HPDE6-E6E7 (cell line): ENCODE results near the gene HIPK4.
A peak's percentile ranks its signal among the peaks of the same experiment; 100 is the strongest.
"Not testable (repeated sequence)": the region's sequence is repeated elsewhere in the genome, so short reads cannot be mapped to it uniquely, and the experiment has no call there.

Experiments
- DNase-seq: peaks from one replicate; pipeline ENCODE4 v3.0.0; 2011; ENCODE audit warnings: missing footprints; ENCODE audit errors: extremely low spot score

The HIPK4 gene, protein sequence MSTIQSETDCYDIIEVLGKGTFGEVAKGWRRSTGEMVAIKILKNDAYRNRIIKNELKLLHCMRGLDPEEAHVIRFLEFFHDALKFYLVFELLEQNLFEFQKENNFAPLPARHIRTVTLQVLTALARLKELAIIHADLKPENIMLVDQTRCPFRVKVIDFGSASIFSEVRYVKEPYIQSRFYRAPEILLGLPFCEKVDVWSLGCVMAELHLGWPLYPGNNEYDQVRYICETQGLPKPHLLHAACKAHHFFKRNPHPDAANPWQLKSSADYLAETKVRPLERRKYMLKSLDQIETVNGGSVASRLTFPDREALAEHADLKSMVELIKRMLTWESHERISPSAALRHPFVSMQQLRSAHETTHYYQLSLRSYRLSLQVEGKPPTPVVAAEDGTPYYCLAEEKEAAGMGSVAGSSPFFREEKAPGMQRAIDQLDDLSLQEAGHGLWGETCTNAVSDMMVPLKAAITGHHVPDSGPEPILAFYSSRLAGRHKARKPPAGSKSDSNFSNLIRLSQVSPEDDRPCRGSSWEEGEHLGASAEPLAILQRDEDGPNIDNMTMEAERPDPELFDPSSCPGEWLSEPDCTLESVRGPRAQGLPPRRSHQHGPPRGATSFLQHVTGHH

DNA sequence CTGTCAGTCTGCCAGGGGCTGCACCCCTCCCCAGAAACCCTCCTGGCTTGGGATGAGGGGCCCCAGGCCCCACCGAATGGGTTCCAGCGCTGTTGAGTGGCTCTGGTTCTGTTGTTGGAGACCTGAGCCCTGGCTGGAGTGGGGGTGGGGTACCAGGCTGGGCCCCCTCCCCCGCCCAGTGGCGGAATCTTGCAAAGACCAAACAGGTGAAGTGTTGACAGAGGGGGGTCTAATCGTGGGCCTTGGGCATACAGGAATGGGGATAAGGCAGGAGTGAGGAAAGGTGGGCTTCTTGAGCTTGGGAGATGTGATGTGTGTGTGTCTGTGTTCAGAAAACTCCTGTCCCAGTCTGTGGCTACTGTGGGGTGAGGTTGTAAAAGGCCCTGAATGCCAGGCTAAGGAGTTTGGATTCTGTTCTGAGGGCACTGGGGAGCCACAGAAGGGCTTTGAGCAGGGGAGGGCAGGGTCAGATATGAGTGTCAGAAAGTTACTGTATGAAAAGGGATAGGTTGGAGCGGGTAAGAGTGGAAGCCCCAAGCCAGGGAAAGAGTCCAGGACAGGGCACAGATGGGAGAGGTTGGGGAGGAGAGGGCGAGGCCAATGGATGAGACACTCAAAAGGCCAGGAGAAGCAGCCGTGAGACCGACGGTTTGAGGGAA lies at the start of gene HIPK4:
Gene HIPK4 (minus strand): TSS at position 98 of the 659 bp plus-strand sequence. CDS start 279 bp downstream, outside the sequence.
- no peak for DNase-seq

DNA sequence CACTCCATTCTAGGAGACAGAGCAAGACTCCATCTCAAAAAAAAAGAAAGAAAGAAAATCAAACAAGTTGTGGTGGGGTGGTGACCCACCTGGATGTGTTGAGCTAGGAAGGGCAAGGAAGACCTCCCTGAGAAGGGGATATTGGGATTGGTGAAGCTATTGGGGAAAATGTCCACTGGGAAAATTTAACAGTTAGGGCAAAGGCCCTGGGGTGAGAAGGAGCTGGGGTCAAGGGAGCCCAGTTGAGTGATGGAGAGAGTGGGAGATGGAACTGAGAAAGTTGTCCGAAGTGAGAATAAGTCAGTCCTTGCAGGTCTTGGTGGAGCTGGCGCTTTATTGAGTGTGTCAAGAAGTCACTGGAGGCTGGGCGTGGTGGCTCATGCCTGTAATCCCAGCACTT lies 48.3 kb upstream of the HIPK4 start:
- DNase-seq: no peak

DNA sequence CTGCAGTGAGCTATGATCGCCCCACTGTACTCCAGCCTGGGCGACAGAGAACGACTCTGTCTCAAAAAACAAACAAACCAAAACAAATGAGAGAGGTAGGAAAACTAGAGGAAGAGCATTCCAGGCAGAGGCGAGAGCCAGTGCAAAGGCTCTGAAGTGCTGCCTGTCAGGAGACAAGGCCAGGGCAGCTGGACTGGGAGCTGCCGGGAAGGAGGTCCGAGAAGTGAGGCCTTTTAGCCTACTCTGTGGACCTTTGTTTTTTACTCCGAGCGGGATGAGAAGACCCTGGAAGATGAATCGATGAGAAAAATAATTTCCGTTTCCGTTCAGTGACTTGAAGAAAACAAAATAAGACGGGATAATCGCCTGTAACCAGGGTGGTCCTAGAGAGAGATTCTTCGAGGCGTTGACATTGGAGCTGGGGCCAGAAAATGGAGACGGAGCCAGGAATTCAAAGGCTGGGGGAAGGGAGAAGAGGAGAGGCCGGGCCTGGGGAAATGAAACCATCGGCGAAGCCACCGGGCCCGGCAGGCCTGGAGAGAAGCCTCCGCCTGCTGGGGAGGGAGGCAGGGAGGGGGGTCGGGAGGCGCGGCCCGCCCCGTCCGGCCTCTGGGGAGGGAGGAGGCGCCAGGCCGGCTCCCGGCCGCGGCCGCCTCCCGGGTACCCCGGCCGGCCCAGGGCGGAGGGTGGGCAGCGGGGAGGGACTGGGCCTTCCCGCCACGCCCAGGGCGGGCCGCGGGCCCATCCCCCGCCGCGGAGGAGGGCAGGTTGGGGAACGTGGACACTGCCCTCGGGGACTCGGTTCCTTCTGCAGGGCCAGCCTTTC lies 43.6 kb upstream of the HIPK4 start:
- DNase-seq: peak; percentile 84

DNA sequence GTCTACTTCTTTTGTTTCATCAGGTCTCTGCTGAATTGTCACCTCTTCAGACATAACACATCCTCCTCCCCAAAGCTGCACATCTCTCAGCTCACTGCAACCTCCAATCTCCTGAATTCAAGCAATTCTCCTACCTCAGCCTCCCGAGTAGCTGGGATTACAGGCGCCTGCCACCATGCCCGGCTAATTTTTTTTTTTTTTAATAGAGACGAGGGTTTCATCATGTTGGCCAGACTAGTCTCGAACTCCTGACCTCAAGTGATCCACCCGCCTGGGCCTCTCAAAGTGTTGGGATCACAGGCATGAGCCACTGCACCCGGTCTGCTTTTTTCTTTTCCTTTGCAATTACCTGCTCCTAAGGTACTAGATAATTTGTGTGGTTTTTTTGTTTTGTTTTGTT lies 42.8 kb upstream of the HIPK4 start:
- not testable (repeated sequence) for DNase-seq

DNA sequence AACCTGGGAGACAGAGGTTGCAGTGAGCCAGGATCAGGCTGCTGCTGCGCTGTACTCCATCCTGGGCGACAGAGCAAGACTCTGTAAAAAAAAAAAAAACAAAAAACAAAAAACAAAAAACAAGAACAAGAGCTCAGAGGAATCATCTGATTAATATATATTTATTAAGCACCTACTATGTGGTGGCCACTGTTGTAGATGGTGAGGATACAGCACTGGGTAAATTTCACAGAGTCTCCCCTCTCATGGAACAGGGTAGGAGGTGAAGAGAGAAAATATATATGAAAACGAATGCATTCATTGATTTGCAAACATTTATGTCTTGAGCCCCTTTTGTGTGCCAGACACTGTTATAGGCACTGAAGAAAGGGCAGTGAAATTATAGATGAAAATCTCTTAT lies 41.7 kb upstream of the HIPK4 start:
- no peak for DNase-seq

DNA sequence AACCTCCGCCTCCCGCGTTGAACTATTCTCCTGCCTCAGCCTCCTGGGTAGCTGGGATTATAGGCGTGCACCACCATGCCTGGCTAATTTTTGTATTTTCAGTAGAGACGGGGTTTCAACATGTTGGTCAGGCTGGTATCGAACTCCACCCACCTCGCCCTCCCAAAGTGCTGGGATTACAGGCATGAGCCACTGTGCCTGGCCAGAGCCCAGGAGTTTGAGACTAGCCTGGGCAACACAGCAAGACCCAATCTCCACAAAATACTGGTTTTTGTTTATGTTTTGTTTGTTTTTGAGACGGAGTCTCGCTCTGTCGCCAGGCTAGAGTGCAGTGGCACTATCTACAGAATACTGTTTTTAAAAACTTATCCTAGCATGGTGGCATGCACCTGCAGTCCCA lies 40.3 kb upstream of the HIPK4 start:
- not testable (repeated sequence) for DNase-seq

DNA sequence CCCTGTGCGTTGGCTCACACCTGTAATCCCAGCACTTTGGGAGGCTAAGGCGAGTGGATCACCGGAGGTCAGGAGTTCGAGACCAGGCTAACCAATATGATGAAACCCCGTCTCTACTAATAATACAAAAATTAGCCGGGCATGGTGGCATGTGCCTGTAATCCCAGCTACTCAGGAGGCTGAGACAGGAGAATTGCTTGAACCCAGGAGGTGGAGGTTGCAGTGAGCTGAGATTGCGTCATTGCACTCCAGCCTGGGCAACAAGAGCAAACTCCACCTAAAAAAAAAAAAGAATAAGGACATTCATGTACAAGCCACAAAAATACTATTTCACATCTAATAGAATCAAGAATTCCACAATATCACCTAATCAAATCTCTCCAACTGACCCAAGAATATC lies 38.2 kb upstream of the HIPK4 start:
- not testable (repeated sequence) for DNase-seq

DNA sequence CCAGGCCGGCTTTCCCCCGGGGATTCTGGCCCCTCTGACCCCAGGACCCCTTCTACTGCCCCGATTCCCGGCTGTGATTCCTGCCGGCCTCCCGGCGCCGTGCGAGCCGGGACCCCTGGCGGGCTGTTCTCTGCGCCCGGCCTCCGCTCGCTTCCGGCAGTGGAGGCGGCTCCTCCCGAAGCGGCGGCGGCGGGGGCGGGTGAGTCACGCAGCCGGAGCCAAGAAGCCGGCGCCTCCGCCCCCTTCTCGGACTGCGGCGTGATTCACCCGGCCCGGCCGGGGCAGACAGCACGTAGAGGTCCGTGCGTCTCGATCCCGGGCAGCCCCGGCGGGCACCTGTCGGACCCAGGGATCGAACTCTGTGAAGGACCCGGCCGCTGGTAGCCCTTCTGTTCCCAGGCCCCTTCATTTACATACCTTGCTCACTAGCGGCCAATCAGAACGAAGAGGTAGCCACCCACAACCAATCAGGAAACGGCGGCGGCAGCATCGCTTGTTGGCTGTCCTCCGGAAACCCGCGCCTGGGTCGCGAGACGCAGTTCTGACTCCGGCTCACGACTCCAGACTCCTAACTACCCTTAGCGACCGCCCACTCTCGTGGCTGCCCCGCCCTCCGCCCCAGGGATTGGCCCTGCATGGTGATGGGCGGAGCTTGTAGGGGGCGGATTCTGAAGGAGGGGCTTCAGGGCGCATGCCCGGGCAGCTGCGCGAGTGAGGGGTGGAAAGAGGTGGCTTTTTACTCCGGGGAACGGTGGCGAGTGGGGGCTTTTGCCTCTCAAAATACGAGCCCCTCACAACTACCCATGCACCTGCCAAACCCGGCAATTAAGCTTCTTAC lies 35.7 kb upstream of the HIPK4 start, which contains the start of gene SERTAD1:
Gene SERTAD1 (minus strand): TSS at position 543 of the 838 bp plus-strand sequence. CDS start 2,446 bp downstream, outside the sequence.
- peak; percentile 95 for DNase-seq

DNA sequence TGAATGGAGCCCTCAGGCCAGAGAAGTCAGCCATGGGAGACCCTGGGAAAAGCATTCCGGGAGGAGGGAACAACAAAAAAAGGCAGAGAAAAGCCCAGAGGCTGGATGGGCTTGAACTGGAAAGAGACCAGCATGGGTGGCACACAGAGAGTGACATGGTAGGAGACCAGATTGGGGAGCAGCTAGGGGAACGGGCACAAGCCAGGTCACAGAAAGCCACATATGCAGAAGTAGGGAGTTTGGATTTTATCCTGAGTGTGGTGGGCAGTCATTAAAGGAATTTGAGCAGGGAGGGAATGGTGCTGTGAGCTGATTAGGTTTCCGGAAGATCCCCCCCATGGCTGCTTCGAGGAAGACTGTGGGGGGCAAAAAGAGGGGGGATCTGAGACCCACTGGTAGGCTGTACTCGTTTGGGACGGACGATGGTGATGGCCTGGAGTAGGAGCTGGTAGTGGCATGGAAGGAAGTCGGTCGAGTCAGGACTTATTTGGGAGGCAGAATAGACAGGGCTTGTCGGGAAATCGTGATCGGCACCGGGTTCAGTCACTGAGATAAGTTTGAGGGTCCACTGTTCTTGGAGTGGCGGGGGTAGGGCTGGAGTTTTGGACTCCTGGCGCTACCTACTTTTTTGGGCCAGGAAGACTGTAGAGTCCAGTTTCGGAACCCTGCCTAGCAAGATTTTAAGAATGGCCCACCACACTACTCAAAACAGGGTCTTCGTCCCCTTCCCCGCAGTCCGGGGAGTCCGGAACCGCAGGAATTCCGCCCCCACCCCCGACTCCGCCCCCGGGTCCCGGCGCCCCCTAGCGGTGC lies 34.9 kb upstream of the HIPK4 start:
- DNase-seq: no peak

DNA sequence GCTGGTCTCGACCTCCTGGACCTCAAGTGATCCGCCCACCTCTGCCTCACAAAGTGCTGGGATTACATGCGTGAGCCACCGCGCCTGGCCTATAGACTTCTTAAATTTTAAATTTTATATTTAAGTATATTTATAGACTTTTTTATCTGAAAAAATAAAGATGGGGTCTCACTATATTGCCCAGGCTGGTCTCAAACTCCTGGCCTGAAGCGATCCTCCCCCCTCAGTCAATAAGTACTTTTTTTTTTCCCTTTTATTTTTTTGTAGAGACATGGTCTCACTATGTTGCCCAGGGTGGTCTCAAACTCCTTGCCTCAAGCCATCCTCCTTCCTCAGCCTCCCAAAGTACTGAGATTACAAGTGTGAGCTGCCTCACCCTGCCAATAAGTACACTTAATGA lies 34.0 kb upstream of the HIPK4 start:
- no peak for DNase-seq

DNA sequence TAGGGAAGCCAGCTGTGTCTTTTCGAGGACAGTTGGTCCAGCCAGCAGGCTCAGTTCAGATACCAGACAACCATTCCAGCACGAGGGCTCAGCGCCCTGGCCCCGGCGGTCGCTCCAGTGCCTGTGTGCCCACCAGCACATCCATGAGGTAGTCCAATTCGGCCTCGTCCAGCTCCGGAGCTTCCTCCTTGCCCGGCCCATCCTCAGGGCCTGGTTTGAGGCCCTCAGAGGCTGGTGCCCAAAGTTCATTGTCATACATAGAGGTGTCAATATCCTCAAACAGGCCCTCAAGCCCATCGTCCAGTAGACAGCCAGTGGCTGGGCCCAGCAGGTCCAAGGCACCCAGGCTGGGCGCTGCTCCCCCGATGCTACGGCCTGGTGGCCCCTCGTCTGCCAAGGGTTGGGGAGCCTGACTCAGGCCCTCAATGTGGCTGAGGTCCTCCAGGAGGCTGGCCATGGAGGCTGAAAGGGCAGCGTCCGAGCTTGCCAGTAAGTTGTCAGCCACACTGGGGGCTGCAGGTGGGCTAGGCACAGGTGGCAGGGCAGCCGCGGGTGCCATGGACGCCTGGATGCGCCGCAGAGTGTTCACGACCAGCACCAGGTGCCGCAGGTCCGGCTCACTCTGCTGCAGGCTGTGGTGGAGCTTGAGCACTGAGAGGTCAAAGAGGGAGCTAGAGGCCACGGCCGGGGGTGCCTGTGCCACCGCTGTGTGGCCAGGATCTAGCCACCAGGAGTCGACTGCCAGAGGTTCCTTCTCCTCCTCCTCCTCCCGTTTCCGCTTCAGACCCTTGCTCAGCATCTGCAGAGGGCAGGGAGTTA lies 33.0 kb upstream of the HIPK4 start:
- DNase-seq: no peak

DNA sequence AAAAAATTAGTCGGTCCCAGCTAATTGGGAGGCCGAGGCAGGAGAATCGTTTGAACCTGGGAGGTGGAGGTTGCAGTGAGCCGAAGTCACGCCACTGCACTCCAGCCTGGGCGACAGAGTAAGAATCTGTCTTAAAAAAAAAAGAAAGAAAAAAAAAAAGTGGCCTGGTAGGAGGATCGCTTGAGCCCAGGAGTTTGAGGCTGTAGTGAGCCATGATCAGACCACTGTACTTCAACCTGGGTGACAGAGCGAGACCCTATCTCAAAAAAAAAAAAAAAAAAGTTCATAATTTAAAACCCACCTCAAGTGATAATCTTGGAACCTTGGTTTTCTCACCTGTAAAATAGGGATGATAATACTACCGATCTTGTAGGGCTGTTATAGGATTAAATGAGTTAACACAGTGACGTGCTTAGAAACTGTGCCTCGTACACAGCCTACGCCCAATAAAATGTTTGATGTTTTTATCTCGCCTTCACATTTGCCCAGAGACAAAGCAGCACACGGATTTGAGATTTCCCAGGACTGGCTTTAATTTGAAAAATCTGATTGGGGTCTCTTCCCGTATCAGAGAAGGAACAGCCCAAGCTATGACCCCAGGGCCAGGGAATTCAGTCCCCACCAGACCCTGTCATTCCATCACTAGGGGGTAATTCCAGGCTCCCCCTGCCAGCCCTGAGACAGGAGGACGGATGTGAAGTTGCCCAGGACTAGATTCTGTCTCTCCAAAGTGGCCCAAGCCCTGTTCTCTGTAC lies 32.2 kb upstream of the HIPK4 start:
- DNase-seq: no peak

DNA sequence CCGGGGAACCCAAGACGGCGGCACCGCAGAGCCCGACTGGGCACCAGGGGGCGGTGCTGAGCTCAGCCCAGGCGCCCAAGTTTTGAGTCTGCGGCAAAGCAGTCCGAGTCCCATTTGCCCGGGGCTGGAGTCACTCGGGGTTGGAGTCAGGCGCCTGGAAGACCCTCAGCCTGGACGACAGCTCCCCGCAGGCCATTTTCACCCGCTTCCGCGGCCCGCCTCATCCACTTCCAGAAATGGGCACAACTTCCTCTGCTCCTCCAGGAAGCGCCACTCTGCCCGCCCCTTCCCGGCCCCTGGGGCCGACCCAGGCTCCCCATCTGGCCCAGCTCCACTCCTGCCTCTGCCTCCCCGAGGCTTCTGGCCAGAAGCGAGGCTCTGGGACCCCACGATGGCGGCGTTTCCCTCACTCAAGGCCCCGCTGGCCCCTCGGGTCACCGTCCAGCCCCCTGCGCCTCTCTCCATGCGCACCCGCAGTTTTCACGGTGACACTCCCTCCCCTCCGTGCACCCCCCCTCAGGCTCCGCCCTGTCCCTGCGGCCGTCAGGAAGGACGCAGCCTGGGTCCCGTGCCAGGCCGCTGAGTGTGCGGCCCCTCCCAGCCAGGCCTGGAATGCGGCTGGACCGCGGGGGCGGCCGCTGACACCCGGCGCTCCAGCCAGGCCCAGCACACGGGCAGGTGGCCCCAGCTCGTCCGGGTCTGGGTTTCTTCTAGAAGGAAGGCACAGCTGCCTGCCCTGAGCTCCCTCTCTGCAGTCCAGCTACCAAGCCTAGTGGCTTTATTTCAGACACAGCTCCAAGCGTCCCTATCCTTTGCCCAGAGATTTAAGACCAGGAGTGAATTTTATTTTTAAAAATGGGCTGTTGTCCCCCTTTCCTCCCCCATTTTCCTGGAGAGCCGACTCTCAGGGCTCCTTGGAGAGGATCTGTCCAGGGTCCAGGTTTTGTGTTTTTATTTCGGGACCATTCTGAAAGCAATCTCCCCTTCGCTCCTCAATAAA lies 31.1 kb upstream of the HIPK4 start:
- peak; percentile 90 for DNase-seq

DNA sequence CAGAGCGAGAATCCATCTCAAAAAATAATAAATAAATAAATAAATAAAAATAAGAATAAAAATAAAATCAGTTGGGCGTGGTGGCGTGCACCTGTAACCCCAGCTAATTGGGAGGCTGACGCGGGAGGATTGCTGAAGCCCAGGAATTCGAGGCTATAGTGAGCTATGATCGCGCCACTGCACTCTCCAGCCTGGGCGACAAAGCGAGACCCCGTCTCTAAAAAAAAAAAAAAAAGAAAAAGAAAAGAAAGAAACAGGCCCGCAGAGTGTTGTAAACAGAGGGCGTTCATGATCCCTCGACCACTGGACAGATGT lies 30.4 kb upstream of the HIPK4 start:
- DNase-seq: no peak

DNA sequence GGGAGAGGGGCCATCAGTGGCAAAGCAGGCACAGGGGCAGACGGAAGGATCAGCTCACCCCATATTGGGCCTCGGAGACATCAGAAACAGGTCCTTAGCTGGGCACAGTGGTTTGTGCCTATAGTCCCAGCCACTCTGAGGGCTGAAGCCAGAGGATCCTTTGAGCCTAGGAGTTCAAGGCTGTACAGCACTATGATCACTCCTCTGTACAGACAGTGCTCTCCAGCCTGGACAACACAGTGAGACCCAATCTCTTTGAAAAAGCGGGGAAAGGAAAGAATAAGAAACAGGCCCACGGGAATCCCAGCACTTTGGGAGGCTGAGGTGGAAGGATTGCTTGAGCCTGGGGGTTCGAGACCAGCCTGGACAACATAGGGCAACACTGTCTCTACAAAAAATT lies 29.8 kb upstream of the HIPK4 start:
- DNase-seq: no peak

DNA sequence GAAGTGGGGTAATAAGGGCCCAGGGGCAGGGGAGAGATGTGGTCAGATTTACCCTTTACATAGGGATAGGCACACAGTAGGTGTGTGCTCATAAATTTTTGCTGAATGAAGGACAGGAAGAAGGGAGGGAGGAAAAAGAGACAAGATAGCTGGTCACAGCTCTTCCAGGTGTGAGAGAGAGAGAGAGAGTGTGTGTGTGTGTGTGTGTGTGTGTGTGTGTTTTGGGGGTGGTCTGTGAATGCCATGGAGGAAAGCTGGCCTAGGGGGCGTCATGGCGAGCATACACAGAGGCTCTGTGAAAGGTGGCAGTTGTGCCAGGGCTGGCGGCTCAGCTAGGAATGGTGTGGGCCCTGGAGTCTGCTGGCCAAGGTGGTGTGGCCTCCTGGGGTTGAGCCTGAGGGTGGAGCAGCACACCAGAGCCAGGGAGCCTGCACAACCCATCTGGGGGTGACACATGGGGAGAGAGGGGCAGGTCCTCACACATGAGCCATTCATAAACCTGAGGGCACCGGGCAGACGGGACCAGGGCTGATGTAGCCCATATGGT lies 29.2 kb upstream of the HIPK4 start:
- no peak for DNase-seq

DNA sequence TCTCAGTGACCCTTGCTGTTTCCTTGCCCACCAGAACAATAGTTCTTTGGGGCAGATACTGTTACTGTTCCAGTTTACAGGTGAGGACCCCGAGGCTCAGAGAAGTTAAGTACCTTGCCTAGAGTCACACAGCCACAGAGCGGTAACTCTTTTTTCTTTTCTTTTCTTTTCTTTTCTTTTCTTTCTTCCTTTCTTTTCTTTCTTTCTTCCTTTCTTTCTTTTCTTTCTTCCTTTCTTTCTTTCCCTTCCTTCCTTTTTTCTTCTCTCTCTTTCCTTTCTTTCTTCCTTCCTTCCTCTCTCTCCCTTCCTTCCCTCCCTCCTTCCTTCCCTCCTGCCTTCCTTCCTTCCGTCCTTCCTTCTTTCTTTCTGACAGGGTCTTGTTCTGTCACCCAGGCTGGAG lies 28.1 kb upstream of the HIPK4 start:
- DNase-seq: no peak
